SK-N-SH treated with all-trans-retinoic acid at 6 μM for 48 hours (cell line): ENCODE measurements around the gene EGFL7.

Source experiments
- BACH2 ChIP-seq: fragments of 250-450 bp; sonication (Bioruptor Pico); IDR thresholded peaks from 2 replicates; pipeline ENCODE4 v1.9.0; 2021; ENCODE audit warnings: mild to moderate bottlenecking, borderline replicate concordance
- ZFP3 ChIP-seq: fragments of 250-450 bp; sonication (Bioruptor Pico); IDR thresholded peaks from 2 replicates; pipeline ENCODE4 v1.5.0; 2020; ENCODE audit warnings: mild to moderate bottlenecking, moderate library complexity
- ZFP30 ChIP-seq: fragments of 450-650 bp; formaldehyde crosslinking; IDR thresholded peaks from 2 replicates; pipeline ENCODE4 v1.5.0; 2022; ENCODE audit warnings: mild to moderate bottlenecking, moderate library complexity
- ZNF8 ChIP-seq: fragments of 450-650 bp; formaldehyde crosslinking; IDR thresholded peaks from 2 replicates; pipeline ENCODE4 v1.5.0; 2020; ENCODE audit warnings: mild to moderate bottlenecking, moderate library complexity
- TF ChIP-seq, protein P1 (sequence below): fragments of 250-450 bp; sonication (Bioruptor Pico); IDR thresholded peaks from 2 replicates; pipeline ENCODE4 v1.8.0; 2020; ENCODE audit warnings: mild to moderate bottlenecking, moderate library complexity, borderline replicate concordance

DNA sequence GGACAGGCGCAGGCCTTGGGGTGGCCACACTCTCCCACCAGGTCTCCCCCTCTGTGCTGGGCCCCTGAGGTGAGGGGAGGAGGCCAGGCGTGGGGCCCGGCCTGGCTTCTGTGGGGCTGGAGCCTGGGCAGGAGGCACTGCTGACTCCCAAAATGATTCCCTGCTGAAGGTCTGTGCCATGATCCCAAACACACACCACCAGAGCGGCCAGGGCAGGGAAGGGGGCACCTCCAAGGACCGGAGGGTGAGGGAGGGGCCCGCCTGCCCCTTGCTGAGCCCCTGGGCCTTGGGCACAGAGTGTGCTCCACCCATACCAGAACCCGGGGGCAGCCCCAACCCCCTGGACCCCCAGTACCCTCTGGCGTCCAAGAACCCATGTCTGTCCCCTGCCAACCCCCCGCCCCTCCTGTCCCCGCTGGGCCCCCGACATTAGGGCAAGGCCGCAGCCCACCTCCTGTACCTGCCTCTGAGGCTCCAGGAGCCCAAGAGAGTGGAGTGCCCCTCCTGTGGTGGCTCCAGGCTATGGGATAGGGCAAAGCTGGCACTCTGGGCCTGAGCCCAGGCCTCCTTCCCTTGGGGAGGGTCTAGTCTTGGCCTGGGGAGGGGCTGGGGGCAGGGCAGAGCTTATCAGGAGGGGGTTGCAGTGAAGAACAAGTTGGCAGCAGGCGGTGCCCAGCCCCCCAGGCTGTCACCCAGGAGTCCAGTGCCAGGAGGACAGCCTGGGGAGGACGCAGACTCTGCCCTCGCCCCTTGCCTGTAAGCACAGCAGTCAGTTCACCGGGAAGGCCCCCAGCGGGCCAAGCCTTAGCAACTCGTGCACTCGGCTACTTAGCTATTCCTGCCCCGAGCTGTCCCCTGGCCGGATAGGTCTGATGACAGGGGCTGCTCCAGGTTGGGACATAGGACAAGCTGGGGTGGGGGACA is 2.6 kb upstream of the EGFL7 start:
- TF ChIP-seq ZFP3, result no peak
- no peak for TF ChIP-seq ZNF8 (CRISPR knock-in tag)
- TF ChIP-seq BACH2, result no peak
- TF ChIP-seq ZFP30 (CRISPR knock-in tag), result no peak
- TF ChIP-seq, protein P1, sequence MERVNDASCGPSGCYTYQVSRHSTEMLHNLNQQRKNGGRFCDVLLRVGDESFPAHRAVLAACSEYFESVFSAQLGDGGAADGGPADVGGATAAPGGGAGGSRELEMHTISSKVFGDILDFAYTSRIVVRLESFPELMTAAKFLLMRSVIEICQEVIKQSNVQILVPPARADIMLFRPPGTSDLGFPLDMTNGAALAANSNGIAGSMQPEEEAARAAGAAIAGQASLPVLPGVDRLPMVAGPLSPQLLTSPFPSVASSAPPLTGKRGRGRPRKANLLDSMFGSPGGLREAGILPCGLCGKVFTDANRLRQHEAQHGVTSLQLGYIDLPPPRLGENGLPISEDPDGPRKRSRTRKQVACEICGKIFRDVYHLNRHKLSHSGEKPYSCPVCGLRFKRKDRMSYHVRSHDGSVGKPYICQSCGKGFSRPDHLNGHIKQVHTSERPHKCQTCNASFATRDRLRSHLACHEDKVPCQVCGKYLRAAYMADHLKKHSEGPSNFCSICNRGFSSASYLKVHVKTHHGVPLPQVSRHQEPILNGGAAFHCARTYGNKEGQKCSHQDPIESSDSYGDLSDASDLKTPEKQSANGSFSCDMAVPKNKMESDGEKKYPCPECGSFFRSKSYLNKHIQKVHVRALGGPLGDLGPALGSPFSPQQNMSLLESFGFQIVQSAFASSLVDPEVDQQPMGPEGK (CRISPR knock-in tag), result no peak
